Mesendoderm (in vitro differentiated cells): ENCODE results near the gene SORD.
A peak's percentile ranks its signal among the peaks of the same experiment; 100 is the strongest.
"Not testable (repeated sequence)": the region's sequence is repeated elsewhere in the genome, so short reads cannot be mapped to it uniquely, and the experiment has no call there.

Source experiments
- DNase-seq: peaks from one replicate; pipeline ENCODE4 v3.0.0; 2013
- H2AK5ac ChIP-seq: 2 replicates; pipeline ENCODE4 v1.6.1; 2013; ENCODE audit warnings: low read length, inconsistent platforms
- H2BK120ac ChIP-seq: 2 replicates; pipeline ENCODE4 v1.6.1; 2013; ENCODE audit warnings: low read depth, mild to moderate bottlenecking, low read length, moderate library complexity, mixed read lengths
- H2BK15ac ChIP-seq: replicated peaks from 2 replicates; pipeline ENCODE4 v1.6.1; 2013; ENCODE audit warnings: low read depth, mild to moderate bottlenecking, moderate library complexity
- H2BK5ac ChIP-seq: 2 replicates; pipeline ENCODE4 v1.6.1; 2013; ENCODE audit warnings: low read length, inconsistent platforms
- H3K18ac ChIP-seq: 2 replicates; pipeline ENCODE4 v1.6.1; 2013; ENCODE audit warnings: mild to moderate bottlenecking, low read length, mixed read lengths
- H3K23ac ChIP-seq: one replicate; pipeline ENCODE4 v1.6.1; 2013; ENCODE audit warnings: low read length
- H3K27ac ChIP-seq: 2 replicates; pipeline ENCODE4 v1.5.1; 2013; ENCODE audit warnings: low read depth, mild to moderate bottlenecking, inconsistent platforms, low read length, moderate library complexity
- H3K27me3 ChIP-seq: 2 replicates; pipeline ENCODE4 v1.6.1; 2013; ENCODE audit warnings: low read length, control low read depth, mild to moderate bottlenecking, inconsistent platforms; ENCODE audit not compliant: insufficient read depth, poor library complexity
- H3K36me3 ChIP-seq: 2 replicates; pipeline ENCODE4 v1.6.1; 2013; ENCODE audit warnings: low read length, inconsistent platforms; ENCODE audit not compliant: control insufficient read depth, insufficient read depth
- H3K4ac ChIP-seq: one replicate; pipeline ENCODE4 v1.6.1; 2013; ENCODE audit warnings: low read depth, mild to moderate bottlenecking, low read length, moderate library complexity
- H3K4me1 ChIP-seq: 2 replicates; pipeline ENCODE4 v1.6.1; 2013; ENCODE audit warnings: low read depth, low read length, inconsistent platforms; ENCODE audit not compliant: control insufficient read depth
- H3K4me2 ChIP-seq: 2 replicates; pipeline ENCODE4 v1.6.1; 2013; ENCODE audit warnings: low read length
- H3K4me3 ChIP-seq: 2 replicates; pipeline ENCODE4 v1.5.1; 2013; ENCODE audit warnings: mild to moderate bottlenecking, low read length
- H3K56ac ChIP-seq: one replicate; pipeline ENCODE4 v1.6.1; 2013; ENCODE audit warnings: low read length
- H3K79me1 ChIP-seq: 2 replicates; pipeline ENCODE4 v1.6.1; 2013; ENCODE audit warnings: low read length, inconsistent platforms
- H3K79me2 ChIP-seq: 2 replicates; pipeline ENCODE4 v1.6.1; 2013; ENCODE audit warnings: mild to moderate bottlenecking, low read length; ENCODE audit not compliant: control insufficient read depth, insufficient read depth
- H3K9ac ChIP-seq: 2 replicates; pipeline ENCODE4 v1.6.1; 2013; ENCODE audit warnings: low read length, inconsistent platforms
- H4K5ac ChIP-seq: one replicate; pipeline ENCODE4 v1.6.1; 2013; ENCODE audit warnings: low read length
- H4K8ac ChIP-seq: one replicate; pipeline ENCODE4 v1.6.1; 2013; ENCODE audit warnings: low read depth, mild to moderate bottlenecking, control low read depth, low read length, moderate library complexity
- WGBS: extraction: QIAGEN DNeasy Blood & Tissue Kit; methylation state at CpG from one replicate; pipeline ENCODE4 v1.1.7; 2013; ENCODE audit warnings: low lambda C conversion rate, missing lambda C conversion rate; ENCODE audit not compliant: insufficient coverage; ENCODE audit errors: extremely low coverage; 5-methylcytosine and 5-hydroxymethylcytosine counted together

The SORD gene

GRCh38 chr15:45026651-45027190 is 3.7 kb downstream of the SORD start:
- H3K56ac ChIP-seq, result no peak overlapping the region
- no peak overlapping the region for H3K9ac ChIP-seq
- no peak overlapping the region for H3K4me2 ChIP-seq
- no peak overlapping the region for H4K5ac ChIP-seq
- no peak overlapping the region for H2BK5ac ChIP-seq
- no peak overlapping the region for H4K8ac ChIP-seq
- no peak overlapping the region for H2BK120ac ChIP-seq
- WGBS, result no CpG with 5 or more reads among the region's 5 CpGs
- H3K18ac ChIP-seq, result no peak overlapping the region
- H3K4me1 ChIP-seq, result peaks cover 4% of the 10 kb centered on the region
- H3K23ac ChIP-seq, result no peak overlapping the region
- H3K79me2 ChIP-seq, result no peaks in the 10 kb centered on the region
- H2BK15ac ChIP-seq, result no peak overlapping the region
- H3K4ac ChIP-seq, result no peak overlapping the region
- H3K27ac ChIP-seq, result no peak overlapping the region
- H3K27me3 ChIP-seq, result no peaks in the 10 kb centered on the region
- no peaks in the 10 kb centered on the region for H3K36me3 ChIP-seq
- peak; percentile 33 for DNase-seq
- no peak overlapping the region for H3K4me3 ChIP-seq
- H3K79me1 ChIP-seq, result peaks cover 5% of the 10 kb centered on the region
- H2AK5ac ChIP-seq, result no peak overlapping the region

DNA sequence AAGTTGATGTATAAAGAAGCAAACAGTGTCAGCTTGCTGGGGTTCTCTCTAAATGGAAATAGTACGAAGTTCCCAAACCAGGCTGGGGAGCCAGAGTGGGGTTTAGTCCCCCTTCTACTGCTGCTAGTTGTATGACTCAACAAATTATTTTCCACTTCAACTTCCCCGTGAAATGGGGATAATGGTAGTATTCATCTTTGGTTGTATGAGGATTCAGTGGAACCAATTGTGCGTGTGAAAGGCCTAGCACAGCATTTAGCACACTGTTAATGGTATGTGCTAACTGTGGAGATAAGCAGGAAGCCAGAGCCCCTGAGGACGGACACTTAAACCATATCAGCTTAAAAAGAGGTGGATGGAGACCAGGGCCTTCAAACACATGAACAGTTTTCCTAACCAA is 4.2 kb downstream of the SORD start:
- Histone ChIP-seq H3K23ac (no peak overlapping the region), H3K4me3 (no peak overlapping the region), H2BK120ac (no peak overlapping the region), H2BK5ac (no peak overlapping the region), H3K27ac (no peak overlapping the region), H4K8ac (no peak overlapping the region), H3K18ac (no peak overlapping the region), H3K27me3 (no peaks in the 10 kb centered on the region), H3K4me1 (peaks cover 4% of the 10 kb centered on the region), H2AK5ac (no peak overlapping the region), H3K79me2 (no peaks in the 10 kb centered on the region), H3K36me3 (no peaks in the 10 kb centered on the region), H3K56ac (no peak overlapping the region), H2BK15ac (no peak overlapping the region), H3K9ac (no peak overlapping the region), H3K4me2 (no peak overlapping the region), H3K4ac (no peak overlapping the region), H4K5ac (no peak overlapping the region), H3K79me1 (peaks cover 5% of the 10 kb centered on the region)
- DNase-seq, result peak; percentile 45
- WGBS, result no CpG with 5 or more reads among the region's 4 CpGs

- H4K5ac ChIP-seq, result no peak overlapping the region
- no peak overlapping the region for H2AK5ac ChIP-seq
- no peaks in the 10 kb centered on the region for H3K4me1 ChIP-seq
- no peaks in the 10 kb centered on the region for H3K36me3 ChIP-seq
- no peak overlapping the region for H4K8ac ChIP-seq
- H3K27ac ChIP-seq, result no peak overlapping the region
- H3K79me2 ChIP-seq, result no peaks in the 10 kb centered on the region
- WGBS, result no CpG with 5 or more reads among the region's 3 CpGs
- H2BK120ac ChIP-seq, result no peak overlapping the region
- no peak overlapping the region for H2BK15ac ChIP-seq
- DNase-seq, result no peak
- no peak overlapping the region for H3K4ac ChIP-seq
- H3K23ac ChIP-seq, result no peak overlapping the region
- no peak overlapping the region for H3K9ac ChIP-seq
- H3K4me2 ChIP-seq, result no peak overlapping the region
- no peak overlapping the region for H3K18ac ChIP-seq
- H2BK5ac ChIP-seq, result no peak overlapping the region
- peaks cover 2% of the 10 kb centered on the region for H3K79me1 ChIP-seq
- H3K4me3 ChIP-seq, result no peak overlapping the region
- H3K27me3 ChIP-seq, result no peaks in the 10 kb centered on the region
- H3K56ac ChIP-seq, result no peak overlapping the region
Measured at GRCh38 chr15:45030743-45031142, 7.7 kb downstream of the SORD start.

- H2AK5ac ChIP-seq, H3K36me3 ChIP-seq, H3K4me3 ChIP-seq, H2BK15ac ChIP-seq, H2BK5ac ChIP-seq, H3K23ac ChIP-seq, H3K4ac ChIP-seq, H3K56ac ChIP-seq, H3K9ac ChIP-seq, H3K79me1 ChIP-seq, H3K4me2 ChIP-seq, H4K5ac ChIP-seq, H3K79me2 ChIP-seq, H3K18ac ChIP-seq, H3K27me3 ChIP-seq, H3K4me1 ChIP-seq, H3K27ac ChIP-seq, H4K8ac ChIP-seq, H2BK120ac ChIP-seq, DNase-seq: not testable (repeated sequence)
- no CpG with 5 or more reads among the region's 4 CpGs for WGBS
Measured at GRCh38 chr15:45031522-45032028, 8.6 kb downstream of the SORD start.

DNA sequence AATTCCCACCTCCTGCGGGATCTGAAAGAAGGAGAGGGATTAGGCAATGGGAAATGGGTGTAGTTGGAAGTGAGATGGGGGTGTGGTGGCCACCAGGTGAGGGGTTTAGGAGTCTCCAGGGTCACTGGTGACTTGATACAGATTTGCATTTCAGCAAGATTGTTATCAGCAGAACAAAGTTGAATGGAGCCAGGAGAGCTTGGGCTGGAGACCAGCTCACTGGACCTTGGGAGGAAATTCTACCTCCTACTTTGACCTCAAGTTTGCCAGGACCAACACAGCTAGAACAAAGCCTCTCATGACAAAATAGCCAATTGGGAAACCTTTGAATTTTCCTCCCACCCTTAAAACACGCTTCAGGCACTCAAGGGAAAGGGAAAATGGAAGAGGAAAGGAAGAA is 9.5 kb downstream of the SORD start:
- not testable (repeated sequence) for H2AK5ac ChIP-seq, H2BK120ac ChIP-seq, H3K4ac ChIP-seq, H3K27ac ChIP-seq, H3K4me1 ChIP-seq, H3K23ac ChIP-seq, H2BK15ac ChIP-seq, H3K4me2 ChIP-seq, H3K79me1 ChIP-seq, H3K4me3 ChIP-seq, H3K36me3 ChIP-seq, H2BK5ac ChIP-seq, H3K9ac ChIP-seq, H3K27me3 ChIP-seq, H3K18ac ChIP-seq, DNase-seq, H4K8ac ChIP-seq, H4K5ac ChIP-seq, H3K56ac ChIP-seq, H3K79me2 ChIP-seq
- WGBS, result no CpG with 5 or more reads among the region's 2 CpGs

DNA sequence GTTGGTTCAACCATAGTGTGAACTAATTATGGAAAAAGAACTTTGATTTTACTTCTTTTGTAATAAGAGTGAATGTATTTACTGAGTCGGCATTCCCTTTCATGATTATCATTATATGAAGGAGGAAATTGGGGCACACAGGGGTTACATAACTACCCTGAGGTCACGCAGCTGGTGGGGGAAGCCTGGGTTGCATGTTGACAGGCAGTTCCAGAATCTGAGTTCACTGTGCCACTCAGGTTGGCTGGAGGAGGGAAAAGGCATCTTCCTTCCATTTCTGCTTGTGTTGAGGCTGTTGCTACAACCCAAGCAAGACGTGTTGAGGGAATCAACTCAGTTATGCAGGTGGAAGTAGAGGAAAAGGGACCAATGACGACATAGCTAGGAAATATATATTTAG is 11.1 kb downstream of the SORD start:
- H3K79me1 ChIP-seq, H3K23ac ChIP-seq, H3K27ac ChIP-seq, H4K8ac ChIP-seq, H3K4me3 ChIP-seq, DNase-seq, H2BK5ac ChIP-seq, H3K9ac ChIP-seq, H3K4ac ChIP-seq, H3K18ac ChIP-seq, H3K4me1 ChIP-seq, H2BK15ac ChIP-seq, H2BK120ac ChIP-seq, H3K27me3 ChIP-seq, H3K56ac ChIP-seq, H4K5ac ChIP-seq, H3K4me2 ChIP-seq, H2AK5ac ChIP-seq, H3K36me3 ChIP-seq, H3K79me2 ChIP-seq: not testable (repeated sequence)
- WGBS, result no CpG with 5 or more reads among the region's 4 CpGs
